ENCODE measurements around the gene TCAIM. TPM values are rescaled to one million over a fixed set of nuclear protein-coding genes. Genes with fewer than 3 reads are reported as not detected.
A peak's percentile ranks its signal among the peaks of the same experiment; 100 is the strongest.

Gene TCAIM, protein sequence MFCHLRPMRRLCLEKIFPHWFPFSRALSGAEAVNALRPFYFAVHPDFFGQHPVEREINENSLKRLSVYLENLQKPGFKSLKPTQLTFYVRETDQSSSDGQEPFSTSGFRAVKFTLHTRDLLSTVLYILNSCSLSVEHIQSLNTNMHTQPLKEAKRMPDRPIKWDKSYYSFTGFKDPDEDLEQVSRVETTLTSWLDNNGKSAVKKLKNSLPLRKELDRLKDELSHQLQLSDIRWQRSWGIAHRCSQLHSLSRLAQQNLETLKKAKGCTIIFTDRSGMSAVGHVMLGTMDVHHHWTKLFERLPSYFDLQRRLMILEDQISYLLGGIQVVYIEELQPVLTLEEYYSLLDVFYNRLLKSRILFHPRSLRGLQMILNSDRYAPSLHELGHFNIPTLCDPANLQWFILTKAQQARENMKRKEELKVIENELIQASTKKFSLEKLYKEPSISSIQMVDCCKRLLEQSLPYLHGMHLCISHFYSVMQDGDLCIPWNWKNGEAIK
- 10 to 100 TPM; 10.9 to 11.2 (median 11.0) TPM for total RNA-seq
- total RNA-seq (2013), result 23.3 TPM

DNA sequence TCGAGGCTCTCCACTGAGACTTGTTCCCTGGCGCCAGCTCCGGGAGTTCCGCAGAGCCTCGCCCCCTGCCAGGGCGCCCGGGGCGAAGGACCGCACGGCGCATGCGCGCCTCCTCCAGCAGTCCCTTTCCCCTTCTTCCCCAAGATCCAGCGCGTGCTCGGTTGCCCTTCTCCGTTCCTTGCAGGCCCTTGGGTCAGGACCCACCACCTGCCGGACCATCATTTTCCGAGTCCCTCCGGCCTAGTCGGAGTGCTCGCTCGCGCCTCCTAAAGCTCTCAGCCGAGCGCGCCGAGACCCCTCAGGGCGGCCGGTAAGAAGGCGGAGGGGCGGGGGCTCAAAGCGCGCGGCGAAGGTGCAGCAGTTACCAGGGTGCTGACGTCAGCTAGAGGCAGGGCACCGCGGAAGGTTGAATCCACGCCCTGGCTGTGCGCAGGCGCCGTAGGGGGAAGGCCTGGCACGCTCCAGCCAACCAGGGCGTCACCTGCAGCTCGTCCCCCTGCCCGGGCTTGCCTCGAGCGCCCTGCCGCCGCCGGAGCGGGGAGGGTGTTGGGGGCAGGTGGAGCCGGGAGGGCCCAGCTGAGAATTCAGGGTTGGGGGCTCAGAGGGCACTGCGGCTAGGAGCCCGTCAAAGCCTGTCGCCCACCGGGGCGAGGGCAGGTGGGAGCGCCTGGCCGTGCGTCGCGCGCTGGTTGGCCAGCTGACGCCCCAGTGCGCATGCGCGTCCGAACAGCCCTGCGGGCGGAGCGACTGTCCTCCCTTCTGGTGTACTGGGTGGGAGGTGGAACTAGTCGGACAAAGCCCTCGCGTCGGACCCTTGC, at the start of gene TCAIM:
TCAIM (plus strand) TSS at position 757 of the 818 bp plus-strand sequence. CDS start 16,017 bp downstream, outside the sequence.
- Mint-ChIP-seq H3K27ac (peak within 1 kb of the TSS; percentile 95 to 96), H3K9me3 (no peaks in the 10 kb centered on the region), H3K27me3 (ENCODE audit: low read depth in 2 of 2) (peaks cover 6 to 9% of the 10 kb centered on the region in 2 donors), H3K4me3 (peak within 1 kb of the TSS; percentile 96), H3K4me1 (peaks cover 25 to 32% of the 10 kb centered on the region in 2 donors), H3K36me3 (no peaks in the 10 kb centered on the region)
- Histone ChIP-seq H3K27me3 (ENCODE audit: control insufficient read depth, insufficient read depth, low read length) (no peaks in the 10 kb centered on the region), H3K4me3 (ENCODE audit: low read length) (peak within 1 kb of the TSS; percentile 81), H3K36me3 (ENCODE audit: control insufficient read depth, insufficient read depth, low read length) (no peaks in the 10 kb centered on the region), H3K27ac (ENCODE audit: low read length) (peak within 1 kb of the TSS; percentile 87), H3K9me3 (ENCODE audit: control insufficient read depth, insufficient read depth, low read length) (no peaks in the 10 kb centered on the region), H3K4me1 (ENCODE audit: control insufficient read depth, insufficient read depth, low read length) (peaks cover 13% of the 10 kb centered on the region)
- peak; percentile 92 to 98 (median 93) for ATAC-seq
- WGBS (ENCODE audit: insufficient coverage), result under 1% methylated on average over 77 of the region's 77 CpGs
- intact Hi-C loops (cut with micrococcal nuclease), result loop anchor here (1.0 to 10.0 kb wide), 5 partner anchors 103 to 524 kb away; partner anchors contain the start of genes KIAA1143, KIF15, TMEM42 and ZNF445
- TF ChIP-seq, protein P1, sequence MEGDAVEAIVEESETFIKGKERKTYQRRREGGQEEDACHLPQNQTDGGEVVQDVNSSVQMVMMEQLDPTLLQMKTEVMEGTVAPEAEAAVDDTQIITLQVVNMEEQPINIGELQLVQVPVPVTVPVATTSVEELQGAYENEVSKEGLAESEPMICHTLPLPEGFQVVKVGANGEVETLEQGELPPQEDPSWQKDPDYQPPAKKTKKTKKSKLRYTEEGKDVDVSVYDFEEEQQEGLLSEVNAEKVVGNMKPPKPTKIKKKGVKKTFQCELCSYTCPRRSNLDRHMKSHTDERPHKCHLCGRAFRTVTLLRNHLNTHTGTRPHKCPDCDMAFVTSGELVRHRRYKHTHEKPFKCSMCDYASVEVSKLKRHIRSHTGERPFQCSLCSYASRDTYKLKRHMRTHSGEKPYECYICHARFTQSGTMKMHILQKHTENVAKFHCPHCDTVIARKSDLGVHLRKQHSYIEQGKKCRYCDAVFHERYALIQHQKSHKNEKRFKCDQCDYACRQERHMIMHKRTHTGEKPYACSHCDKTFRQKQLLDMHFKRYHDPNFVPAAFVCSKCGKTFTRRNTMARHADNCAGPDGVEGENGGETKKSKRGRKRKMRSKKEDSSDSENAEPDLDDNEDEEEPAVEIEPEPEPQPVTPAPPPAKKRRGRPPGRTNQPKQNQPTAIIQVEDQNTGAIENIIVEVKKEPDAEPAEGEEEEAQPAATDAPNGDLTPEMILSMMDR (IDR thresholded peaks at IDR 0.05), result no peak
- peak; percentile 98 to 100 for DNase-seq

DNA sequence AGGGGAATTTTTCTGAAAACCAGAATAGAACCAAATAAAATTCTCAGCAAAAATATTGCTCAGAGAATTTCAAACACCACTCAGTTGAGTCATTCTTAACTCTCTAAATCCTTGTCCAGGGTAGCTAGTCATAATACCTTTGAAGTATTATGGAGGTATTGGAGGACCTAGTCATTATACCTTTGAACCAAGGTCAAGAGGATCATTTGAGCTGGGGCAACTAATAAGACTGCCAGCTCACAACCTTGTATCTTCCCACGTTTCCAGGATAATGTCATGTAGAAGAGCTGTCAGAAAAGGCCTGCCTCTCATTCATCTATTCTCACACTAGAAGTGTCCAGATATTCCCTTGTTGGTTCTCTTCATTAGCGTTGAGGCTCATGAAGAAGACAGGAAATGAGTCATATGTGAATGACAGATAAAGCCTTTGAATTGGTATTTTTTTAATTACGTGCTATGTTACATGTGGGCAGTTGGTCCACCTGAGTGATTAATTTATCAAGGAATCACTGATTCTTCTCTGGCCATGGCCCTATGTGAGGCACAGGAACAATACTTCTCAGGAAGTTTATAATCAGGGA, 48.6 kb upstream of the TCAIM start:
- H3K9me3 ChIP-seq (ENCODE audit: control insufficient read depth, insufficient read depth, low read length), result no peaks in the 10 kb centered on the region
- Mint-ChIP-seq H3K9me3 (no peaks in the 10 kb centered on the region), H3K27ac (no peak overlapping the region), H3K4me1 (no peaks in the 10 kb centered on the region), H3K27me3 (ENCODE audit: low read depth in 2 of 2) (peaks cover 12 to 22% of the 10 kb centered on the region in 2 donors), H3K4me3 (no peak overlapping the region), H3K36me3 (no peaks in the 10 kb centered on the region)
- no peaks in the 10 kb centered on the region for H3K36me3 ChIP-seq (ENCODE audit: control insufficient read depth, insufficient read depth, low read length)
- no peak overlapping the region for H3K4me3 ChIP-seq (ENCODE audit: low read length)
- intact Hi-C loops (cut with micrococcal nuclease), result no loop called here
- H3K4me1 ChIP-seq (ENCODE audit: control insufficient read depth, insufficient read depth, low read length), result no peaks in the 10 kb centered on the region
- no peak overlapping the region for H3K27ac ChIP-seq (ENCODE audit: low read length)
- TF ChIP-seq, protein P1 (IDR thresholded peaks at IDR 0.05), result no peak
- ATAC-seq (no peak), DNase-seq (no peak)
- H3K27me3 ChIP-seq (ENCODE audit: control insufficient read depth, insufficient read depth, low read length), result no peaks in the 10 kb centered on the region
- WGBS (ENCODE audit: insufficient coverage), result 56% methylated on average over 2 of the region's 3 CpGs

DNA sequence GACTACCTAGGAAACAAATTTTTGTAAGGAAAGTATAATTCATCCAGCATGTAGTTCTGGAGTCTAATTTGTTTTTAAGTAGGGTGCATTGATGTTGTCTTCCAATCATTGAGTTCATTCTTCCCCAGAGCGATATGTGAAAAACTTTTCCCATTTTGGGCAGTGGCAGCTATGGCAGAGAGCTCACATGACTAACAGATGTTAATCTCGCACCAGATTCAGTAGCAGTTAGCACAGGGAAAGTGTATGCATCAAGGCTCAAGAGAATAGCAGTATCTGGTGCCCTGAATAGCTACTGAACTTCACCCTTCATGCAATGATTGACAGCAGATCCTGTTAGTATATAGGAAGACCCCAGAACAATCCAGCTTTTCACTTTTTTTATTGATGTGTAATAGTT, 46.3 kb upstream of the TCAIM start:
- Histone ChIP-seq H3K4me1 (ENCODE audit: control insufficient read depth, insufficient read depth, low read length) (no peaks in the 10 kb centered on the region), H3K4me3 (ENCODE audit: low read length) (no peak overlapping the region), H3K27me3 (ENCODE audit: control insufficient read depth, insufficient read depth, low read length) (no peaks in the 10 kb centered on the region), H3K27ac (ENCODE audit: low read length) (no peak overlapping the region), H3K9me3 (ENCODE audit: control insufficient read depth, insufficient read depth, low read length) (no peaks in the 10 kb centered on the region), H3K36me3 (ENCODE audit: control insufficient read depth, insufficient read depth, low read length) (no peaks in the 10 kb centered on the region)
- intact Hi-C loops (cut with micrococcal nuclease), result no loop called here
- no peak for ATAC-seq
- no peak for DNase-seq
- TF ChIP-seq, protein P1 (IDR thresholded peaks at IDR 0.05), result no peak
- Mint-ChIP-seq H3K9me3 (no peaks in the 10 kb centered on the region), H3K4me1 (no peaks in the 10 kb centered on the region), H3K27me3 (ENCODE audit: low read depth in 2 of 2) (peaks cover 18 to 41% of the 10 kb centered on the region in 2 donors), H3K36me3 (no peaks in the 10 kb centered on the region), H3K4me3 (no peak overlapping the region), H3K27ac (no peak overlapping the region)
- WGBS (ENCODE audit: insufficient coverage), result 86% methylated on average over 2 of the region's 2 CpGs
